ENCODE results near the gene FASTK.

The FASTK gene

GRCh38 chr7:151116603-151117440, 36.2 kb upstream of the FASTK start:
- no peak for DNase-seq

- no peak for DNase-seq
These were observed 35.3 kb upstream of the FASTK start for GRCh38 chr7:151115836-151116418.

GRCh38 chr7:151115121-151115835, 34.7 kb upstream of the FASTK start:
- no peak for DNase-seq

GRCh38 chr7:151114151-151115090, 33.8 kb upstream of the FASTK start:
- DNase-seq: no peak

GRCh38 chr7:151113344-151114150, 32.9 kb upstream of the FASTK start:
- DNase-seq: no peak

- DNase-seq: no peak
These were observed 30.5 kb upstream of the FASTK start for GRCh38 chr7:151110941-151111645.

GRCh38 chr7:151110236-151110940, 29.8 kb upstream of the FASTK start:
- DNase-seq: no peak

- DNase-seq: no peak
These were observed 28.8 kb upstream of the FASTK start for GRCh38 chr7:151109094-151110048.

- no peak for DNase-seq
These were observed 27.3 kb upstream of the FASTK start for GRCh38 chr7:151107882-151108281.

- DNase-seq: no peak
These were observed 24.0 kb upstream of the FASTK start for GRCh38 chr7:151104411-151105235.

GRCh38 chr7:151103973-151104372, 23.4 kb upstream of the FASTK start:
- DNase-seq: no peak

- no peak for DNase-seq
These were observed 22.4 kb upstream of the FASTK start for GRCh38 chr7:151102991-151103390.

- DNase-seq: no peak
These were observed 21.2 kb upstream of the FASTK start for GRCh38 chr7:151101621-151102396.

GRCh38 chr7:151100921-151101320, 20.3 kb upstream of the FASTK start:
- no peak for DNase-seq

- no peak for DNase-seq
These were observed 19.0 kb upstream of the FASTK start for GRCh38 chr7:151099486-151100211.

- no peak for DNase-seq
These were observed 15.3 kb upstream of the FASTK start for GRCh38 chr7:151095828-151096475.

Measured in NCI-H2081 treated with DMSO at 0.1 percent for 48 hours (cell line).